ENCODE measurements around the gene RIPK3.

The RIPK3 gene

GRCh38 chr14:24289649-24290280 is 50.0 kb downstream of the RIPK3 start:
- Histone ChIP-seq H4K20me1 (ENCODE audit: insufficient read depth, low read length) (no peaks in the 10 kb centered on the region), H3K4me3 (ENCODE audit: low read depth in 1 of 2, low read length in 2 of 2) (no peak overlapping the region), H3K4me1 (ENCODE audit: insufficient read depth, low read length) (no peaks in the 10 kb centered on the region), H3K9ac (ENCODE audit: low read depth, low read length) (no peak overlapping the region), H3K36me3 (ENCODE audit: insufficient read depth, low read length) (peaks cover 29% of the 10 kb centered on the region), H3K4me2 (ENCODE audit: insufficient read depth, low read length) (no peak overlapping the region), H3K27me3 (ENCODE audit: insufficient read depth, low read length, poor library complexity) (no peaks in the 10 kb centered on the region), H3K27ac (ENCODE audit: low read length) (no peak overlapping the region), H2AFZ (ENCODE audit: low read depth, low read length) (no peak overlapping the region), H3K79me2 (ENCODE audit: insufficient read depth, low read length) (no peaks in the 10 kb centered on the region), H3K9me3 (ENCODE audit: insufficient read depth, low read length, severe bottlenecking) (no peaks in the 10 kb centered on the region)
- ATAC-seq (ENCODE audit: insufficient read depth, low read depth) (no peak), DNase-seq (no peak)
- TF ChIP-seq CTCF (IDR thresholded peaks at IDR 0.05; ENCODE audit: borderline replicate concordance, extremely low read depth, low read length, poor library complexity, severe bottlenecking) (no peak), EZH2 (IDR thresholded peaks at IDR 0.05; ENCODE audit: borderline replicate concordance, low read depth, low read length, severe bottlenecking) (no peak)

DNA sequence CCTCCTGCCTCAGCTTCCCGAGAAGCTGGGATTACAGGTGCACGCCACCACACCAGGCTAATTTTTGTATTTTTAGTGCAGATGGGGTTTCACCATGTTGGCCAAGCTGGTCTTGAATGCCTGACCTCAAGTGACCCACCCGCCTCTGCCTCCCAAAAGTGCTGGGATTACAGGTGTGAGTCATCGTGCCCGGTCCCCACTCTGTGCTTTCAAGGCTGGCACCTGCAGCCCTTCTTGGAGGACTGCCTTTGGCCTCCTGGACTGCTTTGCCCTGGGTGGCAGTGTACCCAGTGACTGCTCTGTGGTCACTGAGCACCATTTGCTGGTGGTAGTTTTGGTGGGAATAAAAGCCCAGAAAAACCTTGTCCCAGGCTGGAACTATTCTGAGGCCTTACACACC is 52.8 kb downstream of the RIPK3 start:
- H3K4me3 ChIP-seq (ENCODE audit: low read depth in 1 of 2, low read length in 2 of 2): no peak overlapping the region
- H3K4me1 ChIP-seq (ENCODE audit: insufficient read depth, low read length): no peaks in the 10 kb centered on the region
- H4K20me1 ChIP-seq (ENCODE audit: insufficient read depth, low read length): no peaks in the 10 kb centered on the region
- no peak overlapping the region for H3K4me2 ChIP-seq (ENCODE audit: insufficient read depth, low read length)
- ATAC-seq (ENCODE audit: insufficient read depth, low read depth): no peak
- no peak for TF ChIP-seq CTCF (IDR thresholded peaks at IDR 0.05; ENCODE audit: borderline replicate concordance, extremely low read depth, low read length, poor library complexity, severe bottlenecking)
- TF ChIP-seq EZH2 (IDR thresholded peaks at IDR 0.05; ENCODE audit: borderline replicate concordance, low read depth, low read length, severe bottlenecking): no peak
- no peak for DNase-seq
- H3K9me3 ChIP-seq (ENCODE audit: insufficient read depth, low read length, severe bottlenecking): no peaks in the 10 kb centered on the region
- no peak overlapping the region for H3K27ac ChIP-seq (ENCODE audit: low read length)
- no peak overlapping the region for H3K9ac ChIP-seq (ENCODE audit: low read depth, low read length)
- no peak overlapping the region for H2AFZ ChIP-seq (ENCODE audit: low read depth, low read length)
- H3K36me3 ChIP-seq (ENCODE audit: insufficient read depth, low read length): peaks cover 21% of the 10 kb centered on the region
- H3K79me2 ChIP-seq (ENCODE audit: insufficient read depth, low read length): no peaks in the 10 kb centered on the region
- no peaks in the 10 kb centered on the region for H3K27me3 ChIP-seq (ENCODE audit: insufficient read depth, low read length, poor library complexity)

Data from DND-41 (cell line).